Lower leg skin (tissue), 3 donors: ENCODE measurements around the gene ATG7.

Experiments
- POLR2A ChIP-seq, 2 donors: fragments of 450-650 bp; IDR thresholded peaks; one replicate each; pipeline ENCODE4 v1.6.1; 2016 to 2017; ENCODE audit warnings: antibody characterized with exemption in 2 of 2, mild to moderate bottlenecking in 1 of 2, moderate library complexity in 1 of 2
- TF ChIP-seq, protein P1 (sequence below), 3 donors: fragments of 450-650 bp; IDR thresholded peaks; one replicate each; pipeline ENCODE4 v1.5.1; 2016; ENCODE audit warnings: antibody characterized with exemption in 3 of 3, mild to moderate bottlenecking in 3 of 3, moderate library complexity in 2 of 3

DNA sequence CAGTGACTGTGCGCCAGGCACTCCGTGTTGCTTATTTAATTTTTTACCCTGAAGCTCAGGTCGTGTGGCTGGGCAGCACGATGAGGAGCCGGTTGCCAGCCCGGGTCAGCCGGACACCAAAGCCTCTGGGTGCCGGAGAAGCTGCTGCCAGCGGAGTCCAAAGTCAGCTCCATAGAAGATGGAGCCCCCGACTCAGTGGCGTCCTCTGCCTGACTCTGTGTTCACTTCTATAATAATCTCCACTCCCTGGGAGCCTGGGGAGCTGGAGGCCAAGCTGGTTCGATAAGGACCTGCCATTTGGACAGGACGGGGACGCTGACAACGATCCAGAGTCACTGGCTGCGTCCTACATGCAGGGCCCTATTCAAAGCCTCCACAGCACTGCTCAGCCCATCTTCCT, 292.9 kb downstream of the ATG7 start:
- no peak for TF ChIP-seq POLR2A (IDR thresholded peaks at IDR 0.05)
- TF ChIP-seq, protein P1, sequence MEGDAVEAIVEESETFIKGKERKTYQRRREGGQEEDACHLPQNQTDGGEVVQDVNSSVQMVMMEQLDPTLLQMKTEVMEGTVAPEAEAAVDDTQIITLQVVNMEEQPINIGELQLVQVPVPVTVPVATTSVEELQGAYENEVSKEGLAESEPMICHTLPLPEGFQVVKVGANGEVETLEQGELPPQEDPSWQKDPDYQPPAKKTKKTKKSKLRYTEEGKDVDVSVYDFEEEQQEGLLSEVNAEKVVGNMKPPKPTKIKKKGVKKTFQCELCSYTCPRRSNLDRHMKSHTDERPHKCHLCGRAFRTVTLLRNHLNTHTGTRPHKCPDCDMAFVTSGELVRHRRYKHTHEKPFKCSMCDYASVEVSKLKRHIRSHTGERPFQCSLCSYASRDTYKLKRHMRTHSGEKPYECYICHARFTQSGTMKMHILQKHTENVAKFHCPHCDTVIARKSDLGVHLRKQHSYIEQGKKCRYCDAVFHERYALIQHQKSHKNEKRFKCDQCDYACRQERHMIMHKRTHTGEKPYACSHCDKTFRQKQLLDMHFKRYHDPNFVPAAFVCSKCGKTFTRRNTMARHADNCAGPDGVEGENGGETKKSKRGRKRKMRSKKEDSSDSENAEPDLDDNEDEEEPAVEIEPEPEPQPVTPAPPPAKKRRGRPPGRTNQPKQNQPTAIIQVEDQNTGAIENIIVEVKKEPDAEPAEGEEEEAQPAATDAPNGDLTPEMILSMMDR (IDR thresholded peaks at IDR 0.05), result no peak
